Measurements from ENCODE around the gene TXN. TPM values are rescaled to one million over a fixed set of nuclear protein-coding genes. Genes with fewer than 3 reads are reported as not detected.

Gene TXN
- 175 TPM for total RNA-seq

GRCh38 chr9:110256380-110257096, at the start of gene TXN:
Gene TXN, minus strand, starts transcription at chr9:110256507. Its CDS starts 72 bp downstream, at chr9:110256435.
- no peak for FAIRE-seq
- peak; percentile 79 to 85 for DNase-seq (ENCODE audit: low spot score in 2 of 2)

- FAIRE-seq (no peak), DNase-seq (ENCODE audit: low spot score in 2 of 2) (no peak)
These were observed 46.8 kb upstream of the TXN start for GRCh38 chr9:110303133-110303532.

DNA sequence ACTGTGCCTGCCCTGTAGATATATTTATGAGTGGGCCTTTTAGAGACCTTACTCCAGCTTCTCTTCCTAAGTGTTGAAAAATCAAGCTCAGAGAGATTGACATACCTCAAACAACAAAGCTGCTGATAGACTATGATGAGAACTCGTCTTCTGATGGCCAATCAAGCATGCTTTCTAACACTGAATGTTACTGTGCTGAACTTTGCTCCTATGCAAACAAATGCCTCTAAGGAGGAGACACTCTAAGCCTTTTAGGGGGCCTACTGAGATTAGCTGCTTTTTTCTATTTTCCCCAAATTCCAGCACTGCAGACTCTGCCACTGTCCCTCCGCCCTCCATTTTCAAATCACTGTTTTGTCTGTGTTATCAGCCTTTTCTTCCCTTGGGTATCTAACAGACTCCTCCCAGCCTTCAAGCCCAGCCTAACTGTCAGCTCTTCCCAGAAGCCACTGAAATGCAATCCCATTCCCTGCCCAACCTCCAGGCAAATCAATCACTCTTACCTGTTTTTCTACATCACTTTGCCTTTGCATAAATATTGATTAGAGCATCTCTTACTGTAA, 41.8 kb upstream of the TXN start:
- FAIRE-seq (no peak), DNase-seq (ENCODE audit: low spot score in 2 of 2) (no peak)

- DNase-seq (ENCODE audit: low spot score in 2 of 2) (no peak), FAIRE-seq (no peak)
These were observed 36.9 kb upstream of the TXN start for GRCh38 chr9:110293248-110293647.

DNA sequence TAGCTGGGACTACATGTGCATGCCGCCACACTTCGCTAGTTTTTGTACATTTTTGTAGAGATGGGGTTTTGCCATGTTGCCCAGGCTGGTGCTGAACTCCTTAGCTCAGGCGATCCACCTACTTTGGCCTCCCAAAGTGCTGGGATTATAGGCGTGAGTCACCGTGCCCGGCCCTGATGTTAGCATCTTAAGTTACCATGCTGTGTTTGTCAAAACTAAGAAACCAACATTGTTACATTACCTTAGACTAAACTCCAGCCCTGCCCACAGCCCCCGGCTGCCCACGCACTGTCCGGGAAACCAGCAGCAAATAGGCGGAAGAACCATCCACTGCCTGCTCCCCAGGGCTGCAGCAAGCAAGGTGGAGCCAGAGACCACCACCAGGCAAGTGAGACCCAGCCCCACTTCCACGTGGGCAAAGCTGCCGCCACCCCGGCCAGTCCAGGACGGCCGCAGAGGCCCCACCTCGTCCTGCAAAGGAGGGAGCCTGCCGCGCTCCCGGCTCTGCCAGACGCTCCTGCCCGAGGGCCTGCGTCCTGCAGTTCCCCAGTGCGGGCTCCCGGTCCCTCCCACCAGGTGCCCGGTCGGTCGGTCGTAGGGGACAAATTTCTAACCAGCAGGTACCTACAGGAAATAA, 35.7 kb upstream of the TXN start:
- no peak for FAIRE-seq
- DNase-seq (ENCODE audit: low spot score in 2 of 2): no peak

DNA sequence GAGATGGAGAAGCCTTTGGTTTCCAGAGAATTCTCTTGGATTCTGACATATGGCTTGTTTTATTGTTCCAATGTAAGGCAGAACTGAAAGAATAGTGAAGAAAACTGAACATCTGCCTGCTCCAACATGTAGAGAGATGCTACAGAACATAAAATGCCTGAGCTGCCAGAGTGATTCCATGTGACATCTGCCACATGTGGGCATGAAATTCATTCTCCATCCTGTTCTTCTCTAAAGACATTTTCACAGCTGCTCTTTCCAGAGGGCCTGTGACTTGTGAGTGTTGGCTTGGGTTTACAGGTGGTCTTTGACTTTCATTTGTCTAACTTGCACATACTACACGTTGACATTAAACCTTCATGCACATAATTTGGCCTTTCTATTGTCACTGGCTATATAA, 33.7 kb upstream of the TXN start:
- DNase-seq (ENCODE audit: low spot score in 2 of 2) (no peak), FAIRE-seq (no peak)

GRCh38 chr9:110288503-110288902, 32.2 kb upstream of the TXN start:
- FAIRE-seq (no peak), DNase-seq (ENCODE audit: low spot score in 2 of 2) (no peak)

- no peak for DNase-seq (ENCODE audit: low spot score in 2 of 2)
- no peak for FAIRE-seq
These were observed 31.0 kb upstream of the TXN start for GRCh38 chr9:110287289-110287680.

- DNase-seq (ENCODE audit: low spot score in 2 of 2) (no peak), FAIRE-seq (no peak)
These were observed 28.0 kb upstream of the TXN start for GRCh38 chr9:110284211-110284844.

DNA sequence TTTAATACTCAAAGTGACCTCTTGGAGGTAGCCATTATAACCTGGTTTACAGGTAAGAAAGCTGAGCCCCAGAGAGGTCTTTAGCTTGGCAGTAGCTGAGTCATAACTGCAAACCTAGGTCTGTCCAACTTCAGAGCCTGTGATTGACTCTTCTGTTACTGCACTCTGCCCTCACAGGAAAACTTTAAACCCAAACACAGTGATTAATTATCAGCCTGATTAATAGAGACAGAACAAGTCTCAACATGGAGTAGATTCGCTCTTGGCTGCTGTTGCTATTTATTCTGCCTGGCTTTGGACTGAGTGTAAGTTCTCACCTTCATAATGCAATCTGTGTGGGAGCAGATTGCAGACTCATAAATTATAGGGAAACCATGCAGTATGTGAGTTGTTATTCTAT, 27.4 kb upstream of the TXN start:
- DNase-seq (ENCODE audit: low spot score in 2 of 2) (no peak), FAIRE-seq (no peak)

- DNase-seq (ENCODE audit: low spot score in 2 of 2): no peak
- no peak for FAIRE-seq
These were observed 26.4 kb upstream of the TXN start for GRCh38 chr9:110282739-110283081.

GRCh38 chr9:110282018-110282738, 25.9 kb upstream of the TXN start:
- FAIRE-seq (no peak), DNase-seq (ENCODE audit: low spot score in 2 of 2) (peak in 1 of 2 donors; percentile 27)

DNA sequence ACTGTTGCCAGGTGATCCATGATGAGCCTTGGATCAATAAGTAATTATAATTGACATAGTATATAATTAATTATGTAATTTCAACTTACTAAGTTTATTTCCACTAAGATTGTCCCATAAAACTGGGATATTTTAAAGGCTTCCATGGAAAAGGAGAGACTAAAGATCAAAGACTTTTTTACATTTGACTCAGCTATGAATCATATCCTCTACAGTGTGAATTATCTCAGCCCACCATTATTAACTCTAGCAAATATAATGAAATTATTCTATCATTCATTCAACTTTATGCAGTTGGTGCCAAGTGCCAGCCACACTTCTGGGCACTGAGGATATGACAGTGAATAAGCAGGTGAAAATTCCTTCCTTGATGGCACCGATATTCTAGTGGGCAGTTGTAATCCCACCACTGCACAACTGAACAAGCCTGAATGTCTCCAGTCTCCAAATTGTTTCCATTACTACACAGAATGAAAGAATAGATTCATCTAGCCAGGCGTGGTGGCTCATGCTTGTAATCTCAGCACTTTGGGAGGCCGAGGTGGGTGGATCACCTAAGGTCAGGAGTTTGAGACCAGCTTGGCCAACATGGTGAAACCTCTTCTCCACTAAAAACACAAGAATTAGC, 21.9 kb upstream of the TXN start:
- DNase-seq (ENCODE audit: low spot score in 2 of 2) (no peak), FAIRE-seq (no peak)

- no peak for DNase-seq (ENCODE audit: low spot score in 2 of 2)
- no peak for FAIRE-seq
These were observed 20.5 kb upstream of the TXN start for GRCh38 chr9:110276781-110277180.

GRCh38 chr9:110270211-110270995, 14.1 kb upstream of the TXN start:
- DNase-seq (ENCODE audit: low spot score in 2 of 2): no peak
- FAIRE-seq: no peak

GRCh38 chr9:110266795-110267194, 10.5 kb upstream of the TXN start:
- DNase-seq (ENCODE audit: low spot score in 2 of 2) (no peak), FAIRE-seq (no peak)

GRCh38 chr9:110261632-110262031, 5.3 kb upstream of the TXN start:
- no peak for DNase-seq (ENCODE audit: low spot score in 2 of 2)

GRCh38 chr9:110260911-110261310, 4.6 kb upstream of the TXN start:
- DNase-seq (ENCODE audit: low spot score in 2 of 2) (no peak), FAIRE-seq (no peak)

More at GRCh38 chr9:110261632-110262031, 5.3 kb upstream of the TXN start:
- no peak for FAIRE-seq

DNA sequence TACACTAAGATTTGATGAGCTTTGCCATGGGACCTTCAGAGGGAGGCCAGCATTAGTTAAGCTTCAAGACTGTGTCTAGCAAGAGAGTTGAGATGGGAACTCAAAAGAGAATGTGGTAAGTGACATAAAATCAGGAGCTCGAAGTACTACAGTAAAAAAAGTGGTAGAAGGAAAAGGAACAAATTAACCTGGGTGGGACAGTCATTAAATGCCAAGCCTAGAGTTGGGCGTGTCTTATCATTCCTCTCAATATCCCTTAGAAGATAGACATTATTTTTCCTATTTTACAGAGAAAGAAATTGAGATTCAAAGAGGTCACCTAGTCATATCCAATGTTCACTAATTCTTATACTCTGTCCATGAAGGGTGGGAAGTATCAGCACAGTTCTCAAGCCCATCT, 3.3 kb upstream of the TXN start:
- no peak for DNase-seq (ENCODE audit: low spot score in 2 of 2)
- no peak for FAIRE-seq

DNA sequence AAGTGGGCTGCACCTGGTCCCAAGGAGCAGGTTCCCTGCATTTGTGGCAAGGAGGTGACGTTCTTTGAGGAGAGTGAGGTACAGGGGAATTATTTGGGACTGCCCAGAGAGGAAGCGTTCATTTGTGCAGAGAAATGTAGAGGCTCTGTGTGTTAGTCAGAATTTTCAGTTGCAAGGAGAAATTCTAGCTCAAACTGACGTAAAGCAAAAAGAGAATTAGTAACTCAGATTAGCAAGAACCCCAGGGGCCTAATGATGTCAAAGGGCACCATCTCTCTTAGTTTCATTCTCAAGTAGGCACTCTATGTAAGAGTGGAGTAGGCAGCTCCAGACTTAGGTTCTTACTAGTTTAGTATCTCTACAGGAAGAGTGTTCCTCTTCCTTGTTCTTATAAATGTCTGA, 2.4 kb upstream of the TXN start:
- FAIRE-seq (no peak), DNase-seq (ENCODE audit: low spot score in 2 of 2) (no peak)
